K562 (cell line): ENCODE results near the gene ZBTB24. TPM values are rescaled to one million over a fixed set of nuclear protein-coding genes. Genes with fewer than 3 reads are reported as not detected.
A peak's percentile ranks its signal among the peaks of the same experiment; 100 is the strongest.

ENCODE experiments used
- ATAC-seq: fragments of 200-7000 bp; cut with Tn5 transposase; 3 replicates; pipeline ENCODE4 v1.9.1; 2020; ENCODE audit warnings: moderate library complexity
- BruUV-seq: library from RNA; stranded (reverse); fragments of 400-500 nt; replicated peaks from 2 replicates; lab custom pipeline; 2021; lab: Mats Ljungman, UMichigan
- CTCF ChIA-PET: fragments of 300-600 bp; formaldehyde crosslinking; extraction: SDS; loops from one replicate; lab custom pipeline; 2021; ENCODE audit warnings: low intra/inter-chr PET ratio; lab: Yijun Ruan, JAX
- POLR2A ChIA-PET: fragments of 300-600, 350-650 bp; sonication (Branson Sonifier 250); formaldehyde crosslinking; extraction: SDS; loops from one replicate; lab custom pipeline; 2021; ENCODE audit warnings: antibody characterized with exemption, inconsistent platforms; lab: Yijun Ruan, JAX
- DNase-seq, 4 experiments: peaks; one replicate each; pipeline versions ENCODE4 v3.0.0 to v3.0.0-alpha.2; 2011 to 2018; ENCODE audit warnings: low spot score in 3 of 4, mixed read lengths in 3 of 4; ENCODE audit errors: extremely low read depth in 1 of 4
- FAIRE-seq: peaks from 2 replicates; lab custom pipeline; 2011; peaks lifted over from hg19 to GRCh38; lab: Jason Lieb, UNC
- H2AFZ ChIP-seq: 2 replicates; pipeline ENCODE4 v1.6.0; 2011; ENCODE audit warnings: low read depth, low read length, control low read depth, inconsistent platforms
- H3K27ac ChIP-seq: fragments of 200-600 bp; 3 replicates; pipeline ENCODE4 v1.8.0; 2011; ENCODE audit warnings: low read depth, mild to moderate bottlenecking, control low read depth, inconsistent platforms, low read length, moderate library complexity, mixed read lengths; ENCODE audit errors: extremely low read depth
- H3K27me3 ChIP-seq, 2 experiments: fragments of 300-600 bp in 1 of 2; 2 replicates in 1 of 2; 3 replicates in 1 of 2; pipeline versions ENCODE4 v1.6.0 to v1.8.0; 2011; ENCODE audit warnings: inconsistent platforms in 2 of 2, low read length in 2 of 2, mild to moderate bottlenecking in 1 of 2, mixed read lengths in 1 of 2, moderate library complexity in 1 of 2; ENCODE audit not compliant: control insufficient read depth in 2 of 2, insufficient read depth in 2 of 2
- H3K36me3 ChIP-seq: fragments of 300-600 bp; 3 replicates; pipeline ENCODE4 v1.8.0; 2011; ENCODE audit warnings: mild to moderate bottlenecking, low read length, inconsistent platforms; ENCODE audit not compliant: control insufficient read depth, insufficient read depth
- H3K4me1 ChIP-seq, 2 experiments: fragments of 200-600 bp in 1 of 2; replicated peaks in 1 of 2; 2 replicates in 1 of 2; 3 replicates in 1 of 2; pipeline versions ENCODE4 v1.5.1 to v1.8.0; 2011; ENCODE audit warnings: inconsistent platforms in 2 of 2, low read length in 2 of 2, mild to moderate bottlenecking in 1 of 2, mixed read lengths in 1 of 2, moderate library complexity in 1 of 2; ENCODE audit not compliant: control insufficient read depth in 2 of 2, insufficient read depth in 2 of 2
- H3K4me2 ChIP-seq: 2 replicates; pipeline ENCODE4 v1.6.1; 2011; ENCODE audit warnings: low read length, control low read depth, inconsistent platforms, mixed read lengths; ENCODE audit not compliant: insufficient read depth
- H3K4me3 ChIP-seq: fragments of 200-600 bp; sonication (generic), shearing (Covaris generic); 2 replicates; pipeline ENCODE4 v1.5.1; 2016; ENCODE audit warnings: control low read depth, inconsistent platforms
- H3K79me2 ChIP-seq: fragments of 200-600 bp; 3 replicates; pipeline ENCODE4 v1.8.0; 2011; ENCODE audit warnings: low read length, inconsistent platforms; ENCODE audit not compliant: control insufficient read depth, insufficient read depth
- H3K9ac ChIP-seq, 2 experiments: 2 replicates each; pipeline versions ENCODE4 v1.6.0 to v1.6.1; 2011; ENCODE audit warnings: low read depth in 2 of 2, low read length in 2 of 2, control low read depth in 1 of 2, inconsistent platforms in 1 of 2, mild to moderate bottlenecking in 1 of 2, mixed read lengths in 1 of 2; ENCODE audit not compliant: insufficient read depth in 1 of 2
- H3K9me1 ChIP-seq: one replicate; pipeline ENCODE4 v1.6.0; 2011; ENCODE audit warnings: inconsistent platforms, mild to moderate bottlenecking, low read length, moderate library complexity; ENCODE audit not compliant: control insufficient read depth, insufficient read depth
- H3K9me3 ChIP-seq: replicated peaks from 2 replicates; pipeline ENCODE4 v1.5.1; 2011; ENCODE audit warnings: low read depth, low read length, inconsistent platforms; ENCODE audit not compliant: control insufficient read depth, insufficient read depth
- H4K20me1 ChIP-seq: replicated peaks from 2 replicates; pipeline ENCODE4 v1.6.1; 2011; ENCODE audit warnings: low read length, inconsistent platforms, mixed read lengths; ENCODE audit not compliant: control insufficient read depth, insufficient read depth
- CCAR2 ChIP-seq: fragments of 200-400 bp; formaldehyde crosslinking; IDR thresholded peaks from 2 replicates; pipeline ENCODE4 v1.6.1; 2017; ENCODE audit warnings: mild to moderate bottlenecking, low read depth, low read length
- GATA2 ChIP-seq: sonication (generic); formaldehyde crosslinking; IDR thresholded peaks from 2 replicates; pipeline ENCODE4 v1.4.0; 2020; ENCODE audit warnings: mild to moderate bottlenecking, missing genetic modification reagents
- HNRNPLL ChIP-seq: fragments of 200-400 bp; formaldehyde crosslinking; IDR thresholded peaks from 2 replicates; pipeline ENCODE4 v1.6.1; 2017; ENCODE audit warnings: low read length, low read depth, mild to moderate bottlenecking; ENCODE audit not compliant: poor library complexity, severe bottlenecking
- JUN ChIP-seq, 2 experiments: sonication (generic) in 1 of 2; formaldehyde crosslinking in 1 of 2; IDR thresholded peaks; 2 replicates each; pipeline versions ENCODE4 v1.6.1 to v1.8.0; 2012 to 2022; ENCODE audit warnings: borderline replicate concordance in 2 of 2, mild to moderate bottlenecking in 2 of 2, improper control_type of control experiment in 1 of 2, low read depth in 1 of 2, low read length in 1 of 2, missing genetic modification reagents in 1 of 2
- MTA3 ChIP-seq: fragments of 450-650 bp; formaldehyde crosslinking; IDR thresholded peaks from 2 replicates; pipeline ENCODE4 v1.6.1; 2017; ENCODE audit warnings: mild to moderate bottlenecking, borderline replicate concordance
- NCOA1 ChIP-seq: fragments of 450-650 bp; IDR thresholded peaks from 2 replicates; pipeline ENCODE4 v1.6.1; 2016; ENCODE audit warnings: low read depth
- NCOA6 ChIP-seq: fragments of 450-650 bp; IDR thresholded peaks from 2 replicates; pipeline ENCODE4 v1.6.1; 2017; ENCODE audit warnings: mild to moderate bottlenecking
- RBM15 ChIP-seq: fragments of 200-400 bp; formaldehyde crosslinking; IDR thresholded peaks from 2 replicates; pipeline ENCODE4 v1.6.1; 2018; ENCODE audit warnings: mild to moderate bottlenecking, low read length, moderate library complexity; ENCODE audit not compliant: insufficient read depth
- TAF9B ChIP-seq: fragments of 450-650 bp; IDR thresholded peaks from 2 replicates; pipeline ENCODE4 v1.6.1; 2018; ENCODE audit warnings: mild to moderate bottlenecking; ENCODE audit not compliant: partially characterized antibody
- TAL1 ChIP-seq: fragments of 450-650 bp; IDR thresholded peaks from 2 replicates; pipeline ENCODE4 v1.6.1; 2016; ENCODE audit warnings: mild to moderate bottlenecking
- ZBTB40 ChIP-seq, 2 experiments: fragments of 450-650 bp in 1 of 2; sonication (generic) in 1 of 2; formaldehyde crosslinking in 1 of 2; IDR thresholded peaks; 2 replicates each; pipeline versions ENCODE4 v1.7.1 to v1.9.0; 2016 to 2022; ENCODE audit warnings: inconsistent platforms in 1 of 2, mild to moderate bottlenecking in 1 of 2, missing genetic modification reagents in 1 of 2
- ZNF431 ChIP-seq: sonication (generic); formaldehyde crosslinking; IDR thresholded peaks from 2 replicates; pipeline ENCODE4 v1.8.0; 2022; ENCODE audit warnings: mild to moderate bottlenecking, missing genetic modification reagents
- WGBS: fragments of 100-300 bp; shearing (Covaris generic); methylation state at CpG from one replicate; pipeline ENCODE4 v1.1.6; 2016; ENCODE audit warnings: low coverage, mixed read lengths; ENCODE audit not compliant: insufficient coverage; ENCODE audit errors: missing lambda C conversion rate; 5-methylcytosine and 5-hydroxymethylcytosine counted together
- in situ Hi-C: fragments of 300-500 bp; cut with MboI; formaldehyde crosslinking; loops from 4 replicates; pipeline ENCODE4 v1.15.0; 2018; ENCODE audit warnings: inconsistent platforms, mixed read lengths
- intact Hi-C: fragments of 100-400 bp; cut with micrococcal nuclease; formaldehyde crosslinking; loops from 2 replicates; pipeline ENCODE4 v1.14.2; 2022
- polyA plus RNA-seq, 8 experiments: library from polyadenylated mRNA; depleted of rRNA in 4 of 8; stranded (reverse) in 5 of 8; unstranded in 3 of 8; fragments of >200 nt; fragmentation: Nextera tagmentation in 2 of 8; fragmentation: Illumina TruSeq in 1 of 8; extraction: Ambion mirVana in 2 of 8; extraction: Trizol in 1 of 8; gene quantifications; 2 replicates each; pipeline versions ENCODE4 v1.2.1 to v1.2.3, GENCODE V29; 2011 to 2014; ENCODE audit warnings: inconsistent platforms in 1 of 8, missing spikeins in 1 of 8
- total RNA-seq, 7 experiments: library from RNA; depleted of rRNA in 6 of 7; stranded (reverse); fragments of >200 nt in 6 of 7; fragmentation: Illumina TruSeq in 2 of 7; extraction: Trizol in 2 of 7; gene quantifications; 2 replicates each; pipeline versions ENCODE4 v1.2.1 to v1.2.3, GENCODE V29; 2011 to 2021; ENCODE audit warnings: low replicate concordance in 1 of 7

The ZBTB24 gene
- total and polyA plus RNA-seq, 9 of the 15 experiments (the other 6 are each of a cell fraction or from before 2014, with no cell fraction given), result 2.0 to 16.7 (median 8.3) TPM

GRCh38 chr6:109440331-109441068, 42.5 kb downstream of the ZBTB24 start, which contains the start of the genes PPIL6 and SMPD2:
Gene PPIL6, minus strand, starts transcription at chr6:109440628. Its CDS starts 38 bp downstream, at chr6:109440590.
Gene SMPD2, plus strand, starts transcription at chr6:109440724. Its CDS starts 398 bp downstream, at chr6:109441122.
- Histone ChIP-seq H3K9ac (peak within 1 kb of the TSS; percentile 76 to 92), H2AFZ (peak within 1 kb of the TSS; percentile 89), H3K9me1 (no peaks in the 10 kb centered on the region), H3K27ac (peak within 1 kb of the TSS; percentile 74), H3K4me1 (peaks cover 13 to 27% of the 10 kb centered on the region in 2 experiments; a peak in 4 of 5 replicates), H3K79me2 (peaks cover 20% of the 10 kb centered on the region), H3K9me3 (no peaks in the 10 kb centered on the region), H3K4me3 (peak within 1 kb of the TSS; percentile 86), H3K4me2 (peak within 1 kb of the TSS; percentile 93), H3K36me3 (peaks cover 37% of the 10 kb centered on the region), H4K20me1 (no peaks in the 10 kb centered on the region), H3K27me3 (no peaks in the 10 kb centered on the region)
- CTCF ChIA-PET, result no interaction called here
- POLR2A ChIA-PET, result interaction anchor here (0.7 to 9.8 kb wide), 7 partner anchors 13 to 317 kb away, joined by 3 to 92 read pairs (median 4); partner anchors contain the start of genes CD164 and MICAL1
- intact Hi-C loops, result loop anchor here (2.0 kb wide), 2 partner anchors 58 to 136 kb away; partner anchors contain the start of gene CD164
- DNase-seq, result peak; percentile 92 to 95 (median 94)
- no peak for FAIRE-seq
- under 1% methylated on average over 64 of the region's 102 CpGs for WGBS
- ATAC-seq, result peak; percentile 90
- no TSS peak for BruUV-seq
- in situ Hi-C loops, result no loop called here
- TF ChIP-seq NCOA6, result no peak
- TF ChIP-seq HNRNPLL, result peak; percentile 88
- no peak for TF ChIP-seq GATA2 (CRISPR knock-in tag)
- no peak for TF ChIP-seq ZBTB40 (IDR thresholded peaks at IDR 0.05)
- TF ChIP-seq ZBTB40 (CRISPR knock-in tag; IDR thresholded peaks at IDR 0.05), result peak; percentile 50; the same call in 1 of the 2 replicates
- TF ChIP-seq TAL1, result no peak
- peak; percentile 80 for TF ChIP-seq ZNF431
- TF ChIP-seq JUN (IDR thresholded peaks at IDR 0.05; ENCODE audit: borderline replicate concordance, low read depth, low read length), result no peak
- TF ChIP-seq JUN (CRISPR knock-in tag; IDR thresholded peaks at IDR 0.05; ENCODE audit: borderline replicate concordance), result peak; percentile 84
- TF ChIP-seq MTA3, result 0 out of 2 replicates have a peak, but pooled peaks have one; percentile 24
- TF ChIP-seq TAF9B, result no peak
- no peak for TF ChIP-seq RBM15
- TF ChIP-seq NCOA1, result no peak
- TF ChIP-seq CCAR2, result no peak
